HG03064 (cell line): ENCODE measurements around the gene VSTM2B.

Experiments used
- ATAC-seq: cut with Tn5 transposase; IDR thresholded peaks from one replicate; pipeline ENCODE4 v1.9.1; 2021; ENCODE audit warnings: low read depth; ENCODE audit not compliant: unreplicated experiment

VSTM2B gene

GRCh38 chr19:29562299-29563297 lies 36.8 kb downstream of the VSTM2B start:
- no peak for ATAC-seq

DNA sequence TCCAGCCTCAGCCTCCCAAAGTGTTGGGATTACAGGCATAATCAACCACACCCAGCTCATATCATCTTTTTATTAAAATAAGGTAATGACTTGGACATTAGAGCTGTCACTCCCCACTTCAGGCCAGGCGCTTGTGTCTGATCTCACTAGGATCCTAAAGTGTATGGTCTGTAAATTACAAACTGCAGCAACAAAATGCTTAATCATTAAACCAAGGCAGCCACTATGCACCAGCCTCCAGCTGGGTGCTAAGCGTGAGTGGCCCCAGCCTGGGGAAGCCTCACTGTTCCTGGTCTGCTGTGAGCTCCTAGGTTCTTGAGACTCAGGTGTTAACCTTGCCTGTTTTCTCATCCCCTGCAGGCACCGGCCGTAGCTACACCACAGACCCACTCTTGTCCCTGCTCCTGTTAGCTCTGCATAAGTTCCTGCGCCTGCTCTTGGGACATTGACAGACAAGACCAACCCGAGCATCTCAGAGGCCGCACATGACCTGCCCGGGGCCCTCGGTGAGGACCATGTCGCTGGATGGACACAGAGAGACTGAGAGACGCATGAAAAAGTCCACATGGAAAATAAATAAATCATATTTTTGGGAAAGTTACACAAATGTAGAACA lies 37.8 kb downstream of the VSTM2B start:
- ATAC-seq = no peak

DNA sequence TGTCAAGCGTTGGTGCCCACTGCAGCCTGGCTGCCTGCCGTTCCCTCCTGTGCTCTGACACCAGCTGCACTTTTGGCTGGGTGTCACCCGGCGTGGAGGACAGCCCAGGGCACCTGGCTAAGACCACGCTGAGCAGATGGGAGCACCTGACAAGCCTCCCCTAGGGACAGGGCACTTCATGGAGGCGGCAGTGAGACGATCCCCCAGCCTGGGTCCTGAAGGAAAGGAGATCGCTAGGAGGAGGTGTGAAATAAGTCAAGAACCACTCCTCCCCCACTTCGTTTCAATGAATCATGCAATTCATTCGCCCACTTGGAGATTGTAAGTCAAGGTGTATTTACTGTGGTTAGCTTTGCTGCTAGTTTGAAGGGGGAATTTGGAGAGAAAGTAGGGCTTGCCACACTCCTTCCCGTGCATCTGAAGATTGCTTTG lies 38.8 kb downstream of the VSTM2B start:
- ATAC-seq = no peak

DNA sequence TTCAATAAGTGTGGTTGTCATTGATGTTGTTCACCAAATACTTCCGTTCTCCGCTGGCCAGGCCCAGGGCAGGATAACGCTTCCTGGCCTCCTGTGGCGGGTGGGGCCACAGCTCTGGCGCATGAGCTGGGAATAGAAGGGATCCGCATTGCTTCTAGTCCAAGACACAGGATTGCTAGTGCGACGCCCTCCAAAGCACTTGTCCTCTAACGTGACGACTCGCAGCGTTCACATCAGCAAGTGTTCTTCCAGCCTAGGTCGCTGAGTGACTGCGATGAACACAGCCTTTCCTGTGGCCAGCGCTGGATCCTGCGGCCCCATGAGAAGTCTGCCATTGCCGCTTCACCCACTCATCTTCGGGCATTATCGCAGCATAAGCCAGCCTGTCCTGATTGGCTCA lies 39.4 kb downstream of the VSTM2B start:
- ATAC-seq = no peak

- ATAC-seq = no peak
These were observed 40.8 kb downstream of the VSTM2B start for GRCh38 chr19:29566496-29567054.

- ATAC-seq = no peak
These were observed 41.6 kb downstream of the VSTM2B start for GRCh38 chr19:29567366-29567915.

- ATAC-seq = no peak
These were observed 42.5 kb downstream of the VSTM2B start for GRCh38 chr19:29568036-29569025.

DNA sequence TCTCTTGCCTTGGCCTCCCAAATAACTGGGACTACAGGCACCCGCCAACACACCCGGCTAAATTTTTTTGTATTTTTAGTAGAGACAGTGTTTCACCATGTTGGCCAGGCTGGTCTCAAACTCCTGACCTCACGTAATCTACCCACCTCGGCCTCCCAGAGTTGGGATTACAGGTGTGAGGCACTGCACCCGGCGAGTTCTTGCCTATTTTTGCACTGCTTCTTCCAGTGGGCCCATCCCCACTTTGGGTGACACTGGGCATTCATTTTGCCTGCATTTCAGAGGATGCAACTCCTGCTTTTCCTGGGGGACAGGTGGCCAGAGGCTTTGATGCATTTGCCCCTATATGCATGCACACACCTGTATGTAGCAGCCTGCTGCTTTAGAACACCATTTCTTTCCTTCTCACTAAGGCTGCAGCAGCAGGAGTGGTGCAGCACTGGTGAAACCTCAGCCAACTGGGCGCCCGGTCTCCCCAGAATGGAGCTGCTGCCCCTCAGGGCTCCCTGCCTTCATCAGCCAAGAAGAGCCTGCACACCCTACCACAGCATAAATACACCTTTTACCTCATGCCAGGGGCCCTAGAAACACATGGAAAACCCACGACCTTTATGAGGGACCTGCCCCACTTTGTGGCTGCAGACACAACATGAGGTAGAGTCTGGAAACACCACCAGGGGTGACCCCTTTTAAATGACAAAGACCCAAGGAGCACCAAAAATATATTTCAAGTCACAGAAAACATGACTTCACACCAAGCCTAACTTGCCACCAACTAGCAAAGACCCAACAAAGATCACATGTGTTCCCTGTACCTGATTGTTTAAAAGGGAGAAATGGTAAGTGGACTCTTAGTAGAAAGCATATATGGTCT lies 43.5 kb downstream of the VSTM2B start:
- no peak for ATAC-seq

DNA sequence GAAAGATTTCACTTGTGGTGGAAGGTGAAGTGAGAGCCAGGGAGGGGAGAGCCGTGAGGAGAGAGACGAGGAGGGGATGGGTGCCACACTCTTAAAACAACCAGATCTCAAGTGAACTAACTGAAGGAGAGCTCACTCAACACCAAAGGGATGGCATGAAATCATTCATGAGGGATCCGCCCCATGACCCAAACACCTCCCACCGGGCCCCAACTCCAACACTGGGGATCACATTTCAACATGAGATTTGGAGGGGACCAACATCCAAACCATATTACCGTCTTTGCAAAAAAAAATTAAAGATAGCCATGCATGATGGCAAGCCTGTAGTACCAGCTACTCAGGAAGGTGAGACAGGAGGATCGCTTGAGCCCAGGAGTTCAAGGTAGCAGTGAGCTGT lies 45.4 kb downstream of the VSTM2B start:
- ATAC-seq = no peak

- no peak for ATAC-seq
These were observed 47.7 kb downstream of the VSTM2B start for GRCh38 chr19:29573486-29573885.

DNA sequence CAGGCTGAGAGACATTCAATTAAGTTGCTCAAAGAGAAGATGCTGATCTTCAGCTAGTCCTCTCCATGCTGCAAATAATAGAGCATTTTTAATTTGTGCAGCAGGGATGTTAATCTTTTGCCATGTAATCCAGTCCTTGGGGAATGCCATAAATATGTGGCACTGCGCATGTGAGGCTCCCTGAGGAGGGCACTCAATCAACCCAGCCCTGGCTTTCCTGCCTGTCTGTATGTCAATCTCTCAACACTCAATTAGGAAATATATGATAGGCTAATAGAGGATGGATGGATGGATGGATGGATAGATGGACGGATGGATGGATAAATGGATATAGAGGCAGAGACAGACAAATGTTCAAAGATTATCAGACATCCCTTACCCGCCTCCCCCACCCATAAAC lies 48.7 kb downstream of the VSTM2B start:
- ATAC-seq = no peak

DNA sequence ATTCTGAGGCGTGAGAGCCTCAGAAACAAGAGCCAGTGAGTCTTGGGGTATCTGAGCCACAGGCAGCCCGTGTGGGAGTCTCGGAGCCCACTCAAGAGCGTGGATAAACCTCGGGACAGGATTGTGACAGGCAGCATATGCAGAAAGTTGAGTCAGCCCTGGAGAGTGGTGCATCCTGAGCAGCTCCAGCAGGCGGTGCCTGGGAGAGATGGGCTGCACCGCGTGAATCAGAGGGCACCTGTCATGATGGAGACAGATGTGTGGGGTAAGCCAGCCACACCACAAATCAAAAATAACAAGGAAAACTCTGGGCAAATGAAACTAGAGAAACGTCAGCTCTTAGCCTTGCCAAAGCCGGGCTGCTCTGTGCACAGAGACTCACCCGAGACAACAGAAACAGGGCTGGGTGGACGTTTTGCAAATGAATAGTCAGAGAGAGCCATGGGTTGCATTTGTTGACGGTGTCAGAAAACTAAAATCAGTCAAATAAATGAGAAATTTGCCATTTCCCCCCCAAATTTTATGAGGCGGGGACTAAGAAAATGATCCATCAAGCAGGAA lies 50.3 kb downstream of the VSTM2B start:
- ATAC-seq = no peak

DNA sequence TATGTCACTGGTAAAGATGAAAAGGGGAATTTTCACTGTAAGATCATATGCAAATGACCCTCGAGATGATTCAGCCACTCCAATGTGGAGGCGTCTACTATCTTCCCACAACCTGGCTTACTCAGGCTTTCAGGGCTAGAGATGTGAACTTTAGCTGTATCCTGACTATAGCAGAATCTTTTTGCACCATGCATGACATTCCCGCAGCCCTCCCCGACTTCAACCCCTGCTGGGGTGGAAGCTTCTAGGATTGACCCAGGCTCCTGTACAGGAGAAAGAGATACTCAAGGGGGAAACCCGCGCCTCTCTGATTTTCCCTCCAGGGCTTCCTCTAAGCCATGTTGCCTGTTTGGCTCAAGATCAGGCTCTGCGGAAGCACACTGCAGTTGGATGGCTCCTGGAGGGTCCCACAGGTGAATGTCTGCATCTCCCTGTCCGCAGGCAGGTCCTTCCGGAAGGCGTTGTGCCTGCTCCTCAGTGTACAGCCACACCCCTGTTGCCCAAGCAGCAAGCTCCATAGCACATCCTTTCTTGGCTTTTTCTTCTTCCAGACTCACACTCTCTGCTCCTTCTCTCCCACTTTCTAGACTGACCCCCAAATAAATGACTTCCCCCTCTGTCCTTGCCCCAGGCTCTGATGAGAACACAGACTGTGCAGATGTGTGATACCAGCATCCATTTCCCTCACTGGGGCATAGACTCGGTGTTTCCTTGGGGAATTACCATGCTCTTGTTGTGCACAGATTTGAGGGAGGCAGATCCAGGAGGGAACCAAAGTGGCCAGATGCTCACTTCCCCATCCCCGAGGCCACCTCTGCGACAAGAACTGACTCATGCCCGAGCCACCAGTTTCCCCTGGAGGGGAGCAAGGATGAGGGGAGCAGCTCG lies 51.2 kb downstream of the VSTM2B start:
- no peak for ATAC-seq

- ATAC-seq = no peak
These were observed 51.8 kb downstream of the VSTM2B start for GRCh38 chr19:29577649-29577963.

- no peak for ATAC-seq
These were observed 52.6 kb downstream of the VSTM2B start for GRCh38 chr19:29578349-29578748.

DNA sequence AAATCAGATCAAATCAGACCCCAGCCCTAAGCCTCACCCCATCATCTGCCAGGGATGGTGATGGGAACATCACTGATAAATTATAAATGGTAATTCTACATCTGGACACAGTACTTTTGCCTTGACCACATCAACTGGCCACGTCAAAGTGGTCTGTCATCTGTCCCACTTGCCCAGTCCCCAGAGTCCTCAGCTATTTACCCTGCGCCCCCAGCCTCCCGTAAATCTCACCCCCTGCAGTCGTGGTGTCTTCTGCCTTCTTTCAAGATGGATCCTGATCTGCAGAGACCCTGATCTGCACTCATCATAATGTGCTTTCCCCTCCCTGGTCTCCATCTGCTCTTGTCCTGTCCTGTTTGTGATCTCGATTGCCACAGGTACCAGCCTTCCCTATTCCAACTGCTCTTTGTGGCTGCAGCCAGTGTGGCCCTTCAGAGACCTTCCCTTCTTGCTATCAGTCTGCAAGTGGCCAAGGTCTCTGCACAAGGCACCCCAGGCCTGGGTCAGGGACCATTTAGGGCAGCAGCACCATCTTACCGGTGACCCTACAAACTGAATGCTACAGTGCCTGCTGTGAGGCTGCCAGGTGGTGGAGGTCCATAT lies 53.6 kb downstream of the VSTM2B start:
- no peak for ATAC-seq

DNA sequence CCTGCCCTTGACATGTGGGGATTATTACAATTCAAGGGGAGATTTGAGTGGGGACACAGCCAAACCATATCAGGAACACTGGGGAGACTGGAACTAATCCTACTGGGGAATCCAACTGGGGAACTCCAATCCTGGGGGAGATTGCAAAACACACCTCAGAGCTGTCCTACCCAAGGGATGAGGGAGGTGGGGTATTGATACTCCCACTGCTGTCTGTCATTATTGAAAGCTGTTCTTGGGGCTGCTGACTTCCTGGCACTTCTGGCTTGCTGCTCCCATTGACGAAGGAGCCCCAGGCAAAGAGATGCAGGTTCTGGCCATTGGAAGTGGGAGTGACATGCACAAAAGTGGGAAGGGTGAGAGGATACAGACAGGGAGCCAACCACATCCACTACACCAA lies 55.6 kb downstream of the VSTM2B start:
- no peak for ATAC-seq
